IMR-90 (cell line): Measurements from ENCODE around the gene HS3ST5. TPM values are rescaled to one million over a fixed set of nuclear protein-coding genes. Genes with fewer than 3 reads are reported as not detected.

Experiments
- ATAC-seq: fragments of 200-7000 bp; cut with Tn5 transposase; 2 replicates; pipeline ENCODE4 v1.9.1; 2020; ENCODE audit warnings: low read depth, mild to moderate bottlenecking, moderate library complexity
- BruUV-seq: library from RNA; stranded (reverse); fragments of 400-500 nt; replicated peaks from 2 replicates; lab custom pipeline; 2021; lab: Mats Ljungman, UMichigan
- CTCF ChIA-PET: fragments of 300-600 bp; formaldehyde crosslinking; extraction: SDS; loops from one replicate; lab custom pipeline; 2021; ENCODE audit warnings: antibody characterized with exemption; lab: Yijun Ruan, JAX
- POLR2A ChIA-PET: fragments of 300-600 bp; sonication (Branson Sonifier 250); formaldehyde crosslinking; loops from one replicate; lab custom pipeline; 2022; ENCODE audit warnings: antibody characterized with exemption; ENCODE audit not compliant: unreplicated experiment; lab: Charles Lee
- DNase-seq: peaks from one replicate; pipeline ENCODE4 v3.0.0; 2013
- H2AFZ ChIP-seq: replicated peaks from 2 replicates; pipeline ENCODE3; 2013; ENCODE audit warnings: low read length, mild to moderate bottlenecking; ENCODE audit not compliant: poor library complexity
- H2AK5ac ChIP-seq: 2 replicates; pipeline ENCODE4 v1.6.1; 2013; ENCODE audit warnings: low read depth, low read length, inconsistent platforms
- H2AK9ac ChIP-seq: replicated peaks from 2 replicates; pipeline ENCODE3; 2013; ENCODE audit warnings: mild to moderate bottlenecking, low read depth, low read length, moderate library complexity; ENCODE audit not compliant: poor library complexity
- H2BK120ac ChIP-seq: 2 replicates; pipeline ENCODE4 v1.6.1; 2013; ENCODE audit warnings: low read depth, low read length, inconsistent platforms
- H2BK15ac ChIP-seq: 3 replicates; pipeline ENCODE4 v1.6.1; 2013; ENCODE audit warnings: low read depth, low read length, inconsistent platforms
- H2BK20ac ChIP-seq: 2 replicates; pipeline ENCODE4 v1.6.1; 2013; ENCODE audit warnings: low read depth, mild to moderate bottlenecking, inconsistent platforms, low read length, moderate library complexity
- H2BK5ac ChIP-seq: 2 replicates; pipeline ENCODE4 v1.6.1; 2013; ENCODE audit warnings: mild to moderate bottlenecking, low read depth, low read length, inconsistent platforms; ENCODE audit not compliant: poor library complexity, severe bottlenecking
- H3K14ac ChIP-seq: replicated peaks from 2 replicates; pipeline ENCODE4 v1.6.1; 2013; ENCODE audit warnings: low read depth, low read length, inconsistent platforms
- H3K18ac ChIP-seq: 2 replicates; pipeline ENCODE4 v1.6.1; 2013; ENCODE audit warnings: low read depth, low read length, control low read depth
- H3K23ac ChIP-seq: 2 replicates; pipeline ENCODE4 v1.6.1; 2013; ENCODE audit warnings: low read depth, low read length, inconsistent platforms
- H3K27ac ChIP-seq: 2 replicates; pipeline ENCODE4 v1.5.1; 2013; ENCODE audit warnings: mild to moderate bottlenecking, control low read depth, low read length; ENCODE audit not compliant: insufficient read depth
- H3K27me3 ChIP-seq: 2 replicates; pipeline ENCODE4 v1.6.1; 2013; ENCODE audit warnings: low read length; ENCODE audit not compliant: control insufficient read depth, insufficient read depth
- H3K36me3 ChIP-seq: 2 replicates; pipeline ENCODE4 v1.6.1; 2013; ENCODE audit warnings: low read length, mixed read lengths; ENCODE audit not compliant: control insufficient read depth, insufficient read depth
- H3K4ac ChIP-seq: 2 replicates; pipeline ENCODE4 v1.6.1; 2013; ENCODE audit warnings: low read depth, low read length, inconsistent platforms
- H3K4me1 ChIP-seq: 2 replicates; pipeline ENCODE4 v1.6.1; 2013; ENCODE audit warnings: low read length, mixed read lengths; ENCODE audit not compliant: control insufficient read depth, insufficient read depth
- H3K4me2 ChIP-seq: 2 replicates; pipeline ENCODE4 v1.6.1; 2013; ENCODE audit warnings: low read depth, mild to moderate bottlenecking, control low read depth, low read length, moderate library complexity
- H3K4me3 ChIP-seq: 2 replicates; pipeline ENCODE4 v1.5.1; 2013; ENCODE audit warnings: low read depth, mild to moderate bottlenecking, control low read depth, low read length, moderate library complexity; ENCODE audit not compliant: insufficient read depth
- H3K56ac ChIP-seq: 2 replicates; pipeline ENCODE4 v1.6.1; 2013; ENCODE audit warnings: low read length, inconsistent platforms; ENCODE audit not compliant: insufficient read depth; ENCODE audit errors: extremely low read depth
- H3K79me1 ChIP-seq, 2 experiments: 2 replicates each; pipeline ENCODE4 v1.6.1; 2013; ENCODE audit warnings: low read length in 2 of 2, inconsistent platforms in 1 of 2, low read depth in 1 of 2
- H3K9ac ChIP-seq: 2 replicates; pipeline ENCODE4 v1.6.1; 2013; ENCODE audit warnings: low read depth, low read length, control low read depth
- H3K9me1 ChIP-seq: 2 replicates; pipeline ENCODE4 v1.6.1; 2013; ENCODE audit warnings: low read length, inconsistent platforms; ENCODE audit not compliant: insufficient read depth
- H3K9me3 ChIP-seq: 2 replicates; pipeline ENCODE4 v1.6.1; 2013; ENCODE audit warnings: low read length; ENCODE audit not compliant: control insufficient read depth, insufficient read depth
- H4K20me1 ChIP-seq: 2 replicates; pipeline ENCODE4 v1.6.1; 2013; ENCODE audit warnings: low read length, inconsistent platforms; ENCODE audit not compliant: insufficient read depth
- H4K5ac ChIP-seq: 2 replicates; pipeline ENCODE4 v1.6.1; 2013; ENCODE audit warnings: mild to moderate bottlenecking, low read depth, low read length, control low read depth
- H4K8ac ChIP-seq, 2 experiments: 2 replicates each; pipeline ENCODE4 v1.6.1; 2013; ENCODE audit warnings: low read depth in 2 of 2, low read length in 2 of 2, control low read depth in 1 of 2, inconsistent platforms in 1 of 2
- H4K91ac ChIP-seq: 2 replicates; pipeline ENCODE4 v1.6.1; 2013; ENCODE audit warnings: low read depth, low read length, inconsistent platforms; ENCODE audit not compliant: insufficient read depth
- BHLHE40 ChIP-seq: fragments of 150-350 bp; IDR thresholded peaks from 2 replicates; pipeline ENCODE4 v1.6.1; 2016; ENCODE audit warnings: mild to moderate bottlenecking, low read depth, low read length
- CEBPB ChIP-seq: IDR thresholded peaks from 2 replicates; pipeline ENCODE4 v1.6.1; 2012; ENCODE audit warnings: low read depth, low read length, improper control_type of control experiment
- CHD1 ChIP-seq: IDR thresholded peaks from 2 replicates; pipeline ENCODE4 v1.6.1; 2012; ENCODE audit warnings: low read depth, low read length, improper control_type of control experiment
- FOS ChIP-seq: fragments of 150-350 bp; IDR thresholded peaks from 2 replicates; pipeline ENCODE4 v1.6.1; 2016; ENCODE audit warnings: low read depth, low read length
- MAFK ChIP-seq: IDR thresholded peaks from 2 replicates; pipeline ENCODE4 v1.6.1; 2012; ENCODE audit warnings: low read depth, low read length, improper control_type of control experiment
- MAZ ChIP-seq: IDR thresholded peaks from 2 replicates; pipeline ENCODE4 v1.6.1; 2012; ENCODE audit warnings: low read depth, mild to moderate bottlenecking, low read length, improper control_type of control experiment, moderate library complexity, borderline replicate concordance
- MXI1 ChIP-seq: IDR thresholded peaks from 2 replicates; pipeline ENCODE4 v1.6.1; 2012; ENCODE audit warnings: low read depth, mild to moderate bottlenecking, low read length, moderate library complexity, borderline replicate concordance
- NFE2L2 ChIP-seq: fragments of 150-350 bp; IDR thresholded peaks from 2 replicates; pipeline ENCODE4 v1.6.1; 2016; ENCODE audit warnings: low read depth, mild to moderate bottlenecking, low read length
- POLR2A ChIP-seq: IDR thresholded peaks from 2 replicates; pipeline ENCODE4 v1.6.1; 2012; ENCODE audit warnings: mild to moderate bottlenecking, low read depth, low read length
- RAD21 ChIP-seq: IDR thresholded peaks from 2 replicates; pipeline ENCODE4 v1.6.1; 2012; ENCODE audit warnings: low read length, improper control_type of control experiment
- RCOR1 ChIP-seq: IDR thresholded peaks from 2 replicates; pipeline ENCODE4 v1.6.1; 2012; ENCODE audit warnings: mild to moderate bottlenecking, low read length, improper control_type of control experiment; ENCODE audit not compliant: insufficient replicate concordance
- RFX5 ChIP-seq: IDR thresholded peaks from 2 replicates; pipeline ENCODE4 v1.8.0; 2012; ENCODE audit warnings: low read depth, mild to moderate bottlenecking, low read length, moderate library complexity
- SMC3 ChIP-seq: fragments of 150-350 bp; IDR thresholded peaks from 2 replicates; pipeline ENCODE4 v1.6.1; 2016; ENCODE audit warnings: low read depth, mild to moderate bottlenecking, antibody characterized with exemption, low read length, moderate library complexity
- WGBS, 2 experiments: methylation state at CpG; one replicate each; pipeline versions ENCODE4 v1.1.5 to v1.1.7; 2013; ENCODE audit warnings: missing lambda C conversion rate in 2 of 2; ENCODE audit not compliant: insufficient read length in 1 of 2; ENCODE audit errors: extremely low coverage in 2 of 2; 5-methylcytosine and 5-hydroxymethylcytosine counted together
- dilution Hi-C: fragments of 300-500 bp; cut with HindIII; formaldehyde crosslinking; loops from one replicate; pipeline ENCODE4 v1.14.3; 2018; ENCODE audit warnings: low sequenced_read_pairs; ENCODE audit not compliant: unreplicated experiment
- in situ Hi-C: fragments of 300-500 bp; cut with MboI; formaldehyde crosslinking; loops from 3 replicates; pipeline ENCODE4 v1.14.3; 2019; ENCODE audit warnings: low sequenced_read_pairs, inconsistent platforms, mixed read lengths
- intact Hi-C: fragments of 100-400 bp; cut with micrococcal nuclease; formaldehyde crosslinking; loops from 2 replicates; pipeline ENCODE4 v1.10.0; 2022
- polyA plus RNA-seq, 3 experiments: library from polyadenylated mRNA; depleted of rRNA; stranded (reverse); fragments of >200 nt; gene quantifications; 2 replicates each; pipeline ENCODE4 v1.2.3, GENCODE V29; 2012; ENCODE audit warnings: low replicate concordance in 1 of 3
- total RNA-seq: library from RNA; depleted of rRNA; stranded (reverse); fragments of >200 nt; gene quantifications from 2 replicates; pipeline ENCODE4 v1.2.3, GENCODE V29; 2012
- TF ChIP-seq, protein P1 (sequence below): conservative IDR thresholded peaks from 2 replicates; pipeline ENCODE4 v1.5.1; 2012; ENCODE audit warnings: mild to moderate bottlenecking, low read depth, low read length, improper control_type of control experiment
- TF ChIP-seq, protein P2 (sequence below): fragments of 150-350 bp; IDR thresholded peaks from 2 replicates; pipeline ENCODE4 v1.6.1; 2017; ENCODE audit warnings: mild to moderate bottlenecking, antibody characterized with exemption, low read length, low read depth
- TF ChIP-seq, protein P3 (sequence below): fragments of 150-350 bp; IDR thresholded peaks from 2 replicates; pipeline ENCODE4 v1.6.1; 2016; ENCODE audit warnings: low read depth, mild to moderate bottlenecking, low read length, moderate library complexity, borderline replicate concordance

Gene HS3ST5
- total and polyA plus RNA-seq, 2 of the 4 experiments (the other 2 are of a cell fraction), result not detected

DNA sequence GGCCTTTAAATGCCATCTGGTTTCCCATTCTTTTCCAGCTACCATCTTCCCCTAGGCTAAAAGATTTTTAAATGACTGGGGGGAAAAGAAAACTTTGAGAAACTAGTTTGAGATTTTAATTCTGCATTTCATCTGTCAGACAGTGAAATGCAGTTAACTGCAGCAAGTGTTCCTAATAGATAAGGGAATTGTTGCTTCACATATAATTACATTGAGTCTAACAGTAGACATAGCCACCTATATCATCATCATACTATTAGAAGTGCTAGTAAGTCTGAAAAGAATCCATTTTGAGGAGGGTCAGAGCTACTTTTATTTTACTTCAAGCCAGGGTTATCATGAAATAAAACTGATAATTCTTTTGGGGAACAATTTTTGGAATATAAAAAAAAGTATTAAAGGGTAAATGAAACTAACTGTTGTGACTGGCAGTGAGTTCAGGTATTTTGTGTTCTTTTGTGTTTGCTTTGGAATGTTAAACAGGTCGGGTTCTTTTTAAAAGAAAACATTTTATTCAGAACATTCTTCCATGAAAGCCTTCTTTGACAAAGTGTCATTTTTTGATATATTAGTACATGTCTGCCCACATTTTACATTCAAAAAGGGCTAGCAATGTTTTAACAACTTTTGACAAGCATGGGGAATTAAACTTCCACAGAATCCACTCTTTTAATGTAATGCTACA is 170.1 kb downstream of the HS3ST5 start:
- Histone ChIP-seq H3K36me3 (no peaks in the 10 kb centered on the region), H2AK9ac (no peak overlapping the region), H3K23ac (no peak overlapping the region), H4K91ac (no peak overlapping the region), H4K8ac (no peak overlapping the region), H4K5ac (no peak overlapping the region), H3K4me3 (no peak overlapping the region), H3K4me1 (no peaks in the 10 kb centered on the region), H2AFZ (no peak overlapping the region), H3K14ac (no peak overlapping the region), H4K20me1 (no peaks in the 10 kb centered on the region), H3K4me2 (no peak overlapping the region), H3K27me3 (peaks cover 3% of the 10 kb centered on the region; the same call in 1 of the 2 replicates), H2BK15ac (no peak overlapping the region), H3K9me3 (no peaks in the 10 kb centered on the region), H3K9me1 (no peaks in the 10 kb centered on the region), H3K79me1 (no peaks in the 10 kb centered on the region), H3K56ac (no peak overlapping the region), H3K27ac (no peak overlapping the region), H2BK5ac (no peak overlapping the region), H2BK20ac (no peak overlapping the region), H3K4ac (no peak overlapping the region), H2BK120ac (no peak overlapping the region), H3K9ac (no peak overlapping the region), H3K18ac (no peak overlapping the region), H2AK5ac (no peak overlapping the region)
- DNase-seq (no peak), ATAC-seq (no peak)
- dilution Hi-C loops, result no loop called here
- ChIA-PET CTCF (no interaction called here), POLR2A (no interaction called here)
- in situ Hi-C loops, result no loop called here
- no CpG with 5 or more reads among the region's 1 CpG for WGBS, 2 experiments
- TF ChIP-seq CHD1 (no peak), BHLHE40 (no peak), RCOR1 (no peak), MAFK (no peak), MXI1 (no peak), RAD21 (no peak), RFX5 (no peak), CEBPB (no peak), FOS (no peak), POLR2A (no peak), NFE2L2 (no peak), SMC3 (no peak), MAZ (no peak)
- TF ChIP-seq, protein P1, sequence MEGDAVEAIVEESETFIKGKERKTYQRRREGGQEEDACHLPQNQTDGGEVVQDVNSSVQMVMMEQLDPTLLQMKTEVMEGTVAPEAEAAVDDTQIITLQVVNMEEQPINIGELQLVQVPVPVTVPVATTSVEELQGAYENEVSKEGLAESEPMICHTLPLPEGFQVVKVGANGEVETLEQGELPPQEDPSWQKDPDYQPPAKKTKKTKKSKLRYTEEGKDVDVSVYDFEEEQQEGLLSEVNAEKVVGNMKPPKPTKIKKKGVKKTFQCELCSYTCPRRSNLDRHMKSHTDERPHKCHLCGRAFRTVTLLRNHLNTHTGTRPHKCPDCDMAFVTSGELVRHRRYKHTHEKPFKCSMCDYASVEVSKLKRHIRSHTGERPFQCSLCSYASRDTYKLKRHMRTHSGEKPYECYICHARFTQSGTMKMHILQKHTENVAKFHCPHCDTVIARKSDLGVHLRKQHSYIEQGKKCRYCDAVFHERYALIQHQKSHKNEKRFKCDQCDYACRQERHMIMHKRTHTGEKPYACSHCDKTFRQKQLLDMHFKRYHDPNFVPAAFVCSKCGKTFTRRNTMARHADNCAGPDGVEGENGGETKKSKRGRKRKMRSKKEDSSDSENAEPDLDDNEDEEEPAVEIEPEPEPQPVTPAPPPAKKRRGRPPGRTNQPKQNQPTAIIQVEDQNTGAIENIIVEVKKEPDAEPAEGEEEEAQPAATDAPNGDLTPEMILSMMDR, result no peak
- TF ChIP-seq, protein P2, sequence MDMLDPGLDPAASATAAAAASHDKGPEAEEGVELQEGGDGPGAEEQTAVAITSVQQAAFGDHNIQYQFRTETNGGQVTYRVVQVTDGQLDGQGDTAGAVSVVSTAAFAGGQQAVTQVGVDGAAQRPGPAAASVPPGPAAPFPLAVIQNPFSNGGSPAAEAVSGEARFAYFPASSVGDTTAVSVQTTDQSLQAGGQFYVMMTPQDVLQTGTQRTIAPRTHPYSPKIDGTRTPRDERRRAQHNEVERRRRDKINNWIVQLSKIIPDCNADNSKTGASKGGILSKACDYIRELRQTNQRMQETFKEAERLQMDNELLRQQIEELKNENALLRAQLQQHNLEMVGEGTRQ, result no peak
- TF ChIP-seq, protein P3, sequence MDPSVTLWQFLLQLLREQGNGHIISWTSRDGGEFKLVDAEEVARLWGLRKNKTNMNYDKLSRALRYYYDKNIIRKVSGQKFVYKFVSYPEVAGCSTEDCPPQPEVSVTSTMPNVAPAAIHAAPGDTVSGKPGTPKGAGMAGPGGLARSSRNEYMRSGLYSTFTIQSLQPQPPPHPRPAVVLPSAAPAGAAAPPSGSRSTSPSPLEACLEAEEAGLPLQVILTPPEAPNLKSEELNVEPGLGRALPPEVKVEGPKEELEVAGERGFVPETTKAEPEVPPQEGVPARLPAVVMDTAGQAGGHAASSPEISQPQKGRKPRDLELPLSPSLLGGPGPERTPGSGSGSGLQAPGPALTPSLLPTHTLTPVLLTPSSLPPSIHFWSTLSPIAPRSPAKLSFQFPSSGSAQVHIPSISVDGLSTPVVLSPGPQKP, result no peak
- no TSS peak for BruUV-seq
- intact Hi-C loops, result no loop called here
